Stomach (tissue), 4 donors: ENCODE results near the gene OPHN1.

Experiments used
- CTCF ChIP-seq, 7 experiments: fragments of 450-650 bp in 4 of 7; fragments of 200-600 bp in 3 of 7; sonication (generic) in 3 of 7; IDR thresholded peaks; one replicate each; pipeline ENCODE4 v1.5.1; 2016 to 2019; ENCODE audit warnings: antibody characterized with exemption in 7 of 7, control low read depth in 2 of 7, mild to moderate bottlenecking in 1 of 7
- EP300 ChIP-seq: sonication (generic); formaldehyde crosslinking; IDR thresholded peaks from one replicate; pipeline ENCODE4 v1.6.1; 2017; ENCODE audit warnings: antibody characterized with exemption
- POLR2AphosphoS5 ChIP-seq, 3 donors: sonication (generic); formaldehyde crosslinking; IDR thresholded peaks; one replicate each; pipeline ENCODE4 v1.6.1; 2016; ENCODE audit warnings: antibody characterized with exemption in 3 of 3

- TF ChIP-seq CTCF (IDR thresholded peaks at IDR 0.05) = no peak
- TF ChIP-seq POLR2AphosphoS5 (IDR thresholded peaks at IDR 0.05) = no peak
- no peak for TF ChIP-seq EP300
Observed at GRCh38 chrX:68461576-68461975, 28.3 kb upstream of the OPHN1 start.
